Prostate gland (tissue), 2 donors: Measurements from ENCODE around the gene VAMP4.

Source experiments
- POLR2A ChIP-seq: fragments of 450-650 bp; IDR thresholded peaks from one replicate; pipeline ENCODE4 v1.6.1; 2016; ENCODE audit warnings: antibody characterized with exemption, mild to moderate bottlenecking
- TF ChIP-seq, protein P1 (sequence below), 4 experiments: fragments of 200-600 bp in 2 of 4; fragments of 450-650 bp in 2 of 4; sonication (generic) in 2 of 4; IDR thresholded peaks; 1 replicate in 3 of 4; 2 replicates in 1 of 4; pipeline ENCODE4 v1.5.1; 2016 to 2019; ENCODE audit warnings: antibody characterized with exemption in 4 of 4, mild to moderate bottlenecking in 2 of 4, moderate library complexity in 2 of 4

DNA sequence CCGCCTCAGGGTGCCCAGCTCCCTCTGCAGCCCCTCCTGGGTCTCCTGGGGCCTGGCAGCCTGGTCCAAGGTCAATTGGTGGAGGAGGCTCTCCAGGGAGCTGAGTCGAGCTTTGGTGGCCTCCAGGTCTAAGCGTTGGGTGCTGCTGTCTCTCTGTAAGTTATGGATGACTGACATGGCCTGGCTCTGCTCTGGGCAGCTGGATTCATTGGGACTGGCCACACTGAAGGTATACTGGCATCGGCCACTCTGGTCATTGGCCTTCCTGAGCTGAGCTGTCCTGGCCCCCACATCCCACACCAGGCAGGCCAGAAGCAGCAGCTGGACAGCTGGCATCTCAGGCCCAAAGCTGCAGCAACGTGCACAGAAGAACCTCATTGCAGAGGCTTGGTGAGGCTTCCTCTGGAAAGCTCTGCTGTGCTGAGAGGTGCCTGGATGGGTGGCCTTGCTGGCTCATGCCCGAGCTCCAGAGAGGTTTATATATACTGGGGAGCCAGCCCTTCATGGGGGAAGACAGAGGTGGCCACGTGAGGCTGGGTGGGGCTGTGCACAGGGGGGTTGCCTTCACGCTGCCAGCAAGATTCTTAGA, 89.5 kb downstream of the VAMP4 start, which contains the start of gene MYOC:
- TF ChIP-seq, protein P1, sequence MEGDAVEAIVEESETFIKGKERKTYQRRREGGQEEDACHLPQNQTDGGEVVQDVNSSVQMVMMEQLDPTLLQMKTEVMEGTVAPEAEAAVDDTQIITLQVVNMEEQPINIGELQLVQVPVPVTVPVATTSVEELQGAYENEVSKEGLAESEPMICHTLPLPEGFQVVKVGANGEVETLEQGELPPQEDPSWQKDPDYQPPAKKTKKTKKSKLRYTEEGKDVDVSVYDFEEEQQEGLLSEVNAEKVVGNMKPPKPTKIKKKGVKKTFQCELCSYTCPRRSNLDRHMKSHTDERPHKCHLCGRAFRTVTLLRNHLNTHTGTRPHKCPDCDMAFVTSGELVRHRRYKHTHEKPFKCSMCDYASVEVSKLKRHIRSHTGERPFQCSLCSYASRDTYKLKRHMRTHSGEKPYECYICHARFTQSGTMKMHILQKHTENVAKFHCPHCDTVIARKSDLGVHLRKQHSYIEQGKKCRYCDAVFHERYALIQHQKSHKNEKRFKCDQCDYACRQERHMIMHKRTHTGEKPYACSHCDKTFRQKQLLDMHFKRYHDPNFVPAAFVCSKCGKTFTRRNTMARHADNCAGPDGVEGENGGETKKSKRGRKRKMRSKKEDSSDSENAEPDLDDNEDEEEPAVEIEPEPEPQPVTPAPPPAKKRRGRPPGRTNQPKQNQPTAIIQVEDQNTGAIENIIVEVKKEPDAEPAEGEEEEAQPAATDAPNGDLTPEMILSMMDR (IDR thresholded peaks at IDR 0.05) = no peak
- TF ChIP-seq POLR2A = no peak
